ENCODE data around the gene LRP5.
A peak's percentile ranks its signal among the peaks of the same experiment; 100 is the strongest.
"Not testable (repeated sequence)": the region's sequence is repeated elsewhere in the genome, so short reads cannot be mapped to it uniquely, and the experiment has no call there.

LRP5 gene

GRCh38 chr11:68330700-68331337 lies 18.4 kb downstream of the LRP5 start:
- no peak for DNase-seq

DNA sequence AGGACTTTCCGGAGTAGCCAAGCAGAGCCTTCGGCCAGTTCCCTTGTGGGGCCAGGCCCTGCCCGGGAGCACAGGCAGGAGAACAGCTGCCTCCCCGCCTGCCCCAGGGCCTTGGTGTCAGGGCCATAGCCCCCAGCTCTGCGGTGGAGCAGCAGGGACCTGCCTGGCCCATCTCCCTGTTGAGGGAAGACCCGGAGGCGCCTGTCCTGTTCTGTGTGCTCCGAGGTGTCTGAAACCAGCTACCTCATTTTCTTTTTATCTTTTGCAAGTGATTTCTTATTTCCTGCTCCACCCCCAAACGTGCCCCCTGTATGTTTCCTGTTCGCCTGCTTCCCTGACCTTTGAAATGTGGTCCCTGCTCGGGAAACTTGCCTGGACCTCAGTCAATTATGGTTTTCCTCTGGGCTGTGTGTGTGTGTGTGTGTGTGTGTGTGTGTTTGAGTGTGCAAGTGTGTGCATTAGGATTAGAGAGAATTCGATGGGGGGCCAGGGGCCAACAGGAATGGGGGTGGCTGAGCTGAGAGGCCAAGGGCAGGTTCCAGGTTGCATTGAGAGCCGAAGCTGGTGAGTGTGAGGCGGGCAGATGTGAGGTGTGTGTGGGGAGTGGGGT lies 19.1 kb downstream of the LRP5 start:
- no peak for DNase-seq

GRCh38 chr11:68332186-68332585 lies 19.8 kb downstream of the LRP5 start:
- DNase-seq, result no peak

GRCh38 chr11:68333173-68333572 lies 20.8 kb downstream of the LRP5 start:
- no peak for DNase-seq

DNA sequence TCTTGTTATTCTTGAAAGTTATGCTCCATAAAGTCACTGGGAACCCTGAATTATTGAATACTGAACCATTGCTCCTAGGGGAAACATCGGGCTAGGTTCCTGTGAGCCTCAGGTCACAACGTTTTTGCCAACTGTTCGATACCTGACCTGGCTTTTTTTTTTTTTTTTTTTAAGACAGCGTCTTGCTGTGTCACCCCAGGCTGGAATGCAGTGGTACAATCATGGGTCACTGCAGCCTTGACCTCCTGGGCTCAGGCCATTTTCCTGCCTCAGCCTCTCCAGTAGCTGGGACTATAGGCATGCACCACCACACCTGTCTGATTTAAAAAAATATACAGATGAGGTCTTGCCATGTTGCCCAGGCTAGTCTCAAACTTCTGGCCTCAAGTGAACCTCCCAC lies 22.5 kb downstream of the LRP5 start:
- no peak for DNase-seq

GRCh38 chr11:68335683-68336082 lies 23.3 kb downstream of the LRP5 start:
- no peak for DNase-seq

DNA sequence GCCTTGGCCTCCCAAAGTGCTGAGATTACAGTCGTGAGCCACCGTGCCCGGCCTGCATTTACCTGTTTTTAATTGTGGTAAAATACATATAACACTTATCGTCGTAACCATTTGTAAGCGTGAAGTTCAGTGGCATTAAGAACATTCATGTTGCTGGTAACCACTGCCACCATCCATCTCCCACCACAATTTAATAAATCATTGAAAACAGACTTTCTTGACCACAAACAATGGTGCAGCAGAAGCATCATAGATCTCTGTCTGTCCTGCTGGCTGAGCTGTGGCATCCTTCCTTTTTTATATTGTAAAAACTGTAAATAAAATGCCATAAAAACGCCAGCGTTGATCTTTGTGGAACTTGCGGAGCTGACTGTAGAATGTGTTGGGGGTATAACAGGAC lies 24.3 kb downstream of the LRP5 start:
- no peak for DNase-seq

DNA sequence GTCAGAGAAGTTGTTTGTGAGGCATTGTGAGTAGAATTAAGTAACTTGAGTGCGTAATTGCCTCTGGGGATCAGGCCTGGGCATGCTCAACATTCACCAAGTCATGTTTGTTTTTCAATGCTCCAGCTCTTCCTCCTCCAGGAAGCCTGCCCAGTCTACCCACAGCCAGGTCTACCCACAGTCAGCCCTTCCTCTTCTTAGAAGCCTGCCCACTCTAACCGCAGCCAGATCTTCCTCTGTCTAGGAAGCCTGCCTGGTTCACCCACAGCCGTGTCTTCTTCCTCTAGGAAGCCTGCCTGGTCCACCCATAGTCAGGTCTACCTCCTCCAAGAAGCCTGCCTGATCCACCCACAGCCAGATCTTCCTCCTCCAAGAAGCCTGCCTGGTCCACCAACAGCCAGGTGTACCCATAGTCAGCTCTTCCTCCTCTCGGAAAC lies 25.0 kb downstream of the LRP5 start:
- DNase-seq, result no peak

DNA sequence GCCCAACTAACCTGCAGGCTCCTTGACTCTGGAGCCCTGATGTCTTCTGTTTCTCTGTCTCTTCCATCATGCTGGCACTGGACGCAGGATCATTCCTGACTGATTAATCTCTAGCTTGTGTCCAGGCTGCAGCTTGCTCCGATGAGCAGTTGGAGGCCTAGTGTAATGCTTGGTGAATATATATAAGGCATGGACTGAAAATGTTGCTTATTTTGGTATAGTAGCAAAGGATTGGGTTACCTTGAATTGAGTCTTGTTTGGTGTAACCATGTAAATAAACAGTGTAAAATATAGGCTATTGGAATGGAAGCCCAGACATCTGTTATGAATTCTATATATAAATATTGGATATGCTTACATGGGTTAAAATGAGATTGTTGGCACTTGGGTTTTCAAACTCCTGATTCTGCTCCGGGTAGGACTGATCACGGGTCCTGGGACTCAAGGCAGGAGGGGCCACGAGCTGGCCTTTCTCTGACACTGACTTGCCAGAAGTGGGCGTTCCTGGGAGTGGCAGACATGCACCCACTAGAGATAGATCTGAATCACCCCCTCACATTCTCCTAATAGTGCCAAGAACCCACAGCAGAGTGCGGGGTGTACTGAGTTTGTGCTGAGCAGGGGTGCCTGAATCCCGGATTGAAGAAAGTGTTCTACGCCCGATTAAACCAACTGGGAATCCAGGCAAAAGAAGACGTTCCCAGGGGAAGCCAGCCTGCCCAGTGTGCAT lies 25.8 kb downstream of the LRP5 start:
- DNase-seq, result no peak

DNA sequence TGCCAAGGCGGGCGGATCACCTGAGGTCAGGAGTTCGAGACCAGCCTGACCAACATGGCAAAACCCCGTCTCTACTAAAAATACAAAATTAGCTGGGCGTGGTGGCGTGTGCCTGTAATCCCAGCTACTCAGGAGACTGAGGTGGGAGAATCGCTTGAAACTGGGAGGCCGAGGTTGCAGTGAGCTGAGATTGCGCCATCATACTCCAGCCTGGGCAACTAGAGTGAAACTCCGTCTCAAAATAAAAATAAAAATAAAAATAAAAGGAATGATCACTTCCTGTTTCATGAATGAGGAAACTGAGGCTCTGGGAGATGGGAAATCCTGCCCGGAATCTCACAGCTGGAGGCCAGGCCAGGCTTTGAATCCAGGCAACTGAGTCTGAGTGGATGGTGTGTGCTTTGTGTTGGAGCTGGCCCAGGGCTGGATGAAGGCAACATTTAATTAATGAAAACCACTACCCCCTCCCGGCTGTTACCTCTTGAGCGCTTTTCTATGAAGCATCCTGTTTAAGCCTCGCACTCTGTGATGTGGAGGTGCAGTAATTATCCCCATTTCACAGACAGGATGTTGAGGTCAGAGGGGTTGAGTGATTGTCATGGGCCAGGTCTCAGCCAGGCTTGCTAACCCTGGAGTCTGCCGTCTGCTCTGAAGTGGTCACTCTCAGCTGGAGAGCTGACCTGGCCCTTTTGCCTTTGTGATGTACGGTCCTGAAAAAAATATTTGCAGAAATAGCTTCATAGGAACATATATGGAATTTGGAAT lies 27.8 kb downstream of the LRP5 start:
- peak; percentile 57 for DNase-seq

GRCh38 chr11:68340784-68341556 lies 28.6 kb downstream of the LRP5 start:
- DNase-seq, result peak; percentile 23

- no peak for DNase-seq
Measured at GRCh38 chr11:68341557-68342458, 29.4 kb downstream of the LRP5 start.

GRCh38 chr11:68342459-68343158 lies 30.2 kb downstream of the LRP5 start:
- DNase-seq, result no peak

GRCh38 chr11:68343761-68344256 lies 31.4 kb downstream of the LRP5 start:
- no peak for DNase-seq

GRCh38 chr11:68344821-68345220 lies 32.4 kb downstream of the LRP5 start:
- not testable (repeated sequence) for DNase-seq

DNA sequence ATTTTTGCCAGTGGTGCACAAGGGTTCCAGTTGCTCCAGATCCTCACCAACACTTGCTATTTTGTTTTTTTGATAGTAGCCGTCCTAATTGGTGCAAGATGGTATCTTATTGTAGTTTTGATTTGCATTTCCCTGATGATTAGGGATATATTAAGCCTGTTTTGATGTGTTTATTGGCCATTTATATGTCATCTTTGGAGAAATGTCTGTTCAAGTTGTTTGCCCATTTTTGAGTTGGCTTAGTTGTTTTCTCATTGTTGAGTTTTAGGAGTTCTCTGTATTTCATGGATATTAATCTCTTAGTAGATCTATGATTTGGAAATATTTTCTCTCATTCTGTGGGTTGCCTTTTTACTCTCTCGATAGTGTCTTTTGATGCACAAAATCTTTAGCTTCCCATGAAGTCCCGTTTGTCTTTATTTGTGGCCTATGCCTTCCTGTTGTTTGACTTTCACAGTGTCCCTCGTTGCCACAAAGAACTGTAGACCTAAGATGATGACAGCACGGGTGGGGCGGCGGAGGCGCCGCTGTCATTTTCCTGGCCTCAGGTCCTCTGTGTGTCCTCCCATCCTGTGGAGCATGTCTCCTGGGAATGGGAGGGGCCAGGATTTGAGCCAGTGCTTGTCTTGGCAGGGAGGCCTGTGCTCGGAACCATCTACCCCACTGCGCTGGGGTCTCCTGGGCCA lies 33.5 kb downstream of the LRP5 start:
- DNase-seq, result no peak

- no peak for DNase-seq
Measured at GRCh38 chr11:68346462-68346790, 34.0 kb downstream of the LRP5 start.

- no peak for DNase-seq
Measured at GRCh38 chr11:68347345-68347744, 35.0 kb downstream of the LRP5 start.

GRCh38 chr11:68347841-68348240 lies 35.5 kb downstream of the LRP5 start:
- DNase-seq, result no peak

All from CD4-positive, alpha-beta T cell treated with Interleukin-21 for 1 hour (primary cell).